H9 (cell line): Measurements from ENCODE around the gene WDSUB1. TPM values are rescaled to one million over a fixed set of nuclear protein-coding genes. Genes with fewer than 3 reads are reported as not detected.

Experiments
- DNase-seq: peaks from one replicate; pipeline ENCODE4 v3.0.0-alpha.2; 2017
- H2AFZ ChIP-seq: one replicate; pipeline ENCODE4 v1.6.1; 2013; ENCODE audit warnings: mild to moderate bottlenecking, low read length, control low read depth, moderate library complexity
- H2AK5ac ChIP-seq: 2 replicates; pipeline ENCODE4 v1.6.1; 2013; ENCODE audit warnings: low read length, control low read depth, mixed read lengths; ENCODE audit not compliant: insufficient read length
- H2BK120ac ChIP-seq: one replicate; pipeline ENCODE4 v1.6.1; 2013; ENCODE audit warnings: low read depth, mild to moderate bottlenecking, low read length, control low read depth, inconsistent platforms; ENCODE audit not compliant: poor library complexity, severe bottlenecking
- H2BK12ac ChIP-seq: 2 replicates; pipeline ENCODE4 v1.6.1; 2013; ENCODE audit warnings: low read length, control low read depth, mixed read lengths, low read depth; ENCODE audit not compliant: insufficient read length
- H2BK15ac ChIP-seq: 2 replicates; pipeline ENCODE4 v1.6.1; 2013; ENCODE audit warnings: low read depth, low read length, control low read depth
- H2BK20ac ChIP-seq: one replicate; pipeline ENCODE4 v1.6.1; 2013; ENCODE audit warnings: low read depth, mild to moderate bottlenecking, low read length, control low read depth, inconsistent platforms; ENCODE audit not compliant: poor library complexity, severe bottlenecking
- H2BK5ac ChIP-seq: 2 replicates; pipeline ENCODE4 v1.6.1; 2013; ENCODE audit warnings: low read length, control low read depth, mixed read lengths; ENCODE audit not compliant: insufficient read length
- H3K14ac ChIP-seq: 2 replicates; pipeline ENCODE4 v1.6.1; 2013; ENCODE audit warnings: low read length, control low read depth; ENCODE audit not compliant: insufficient read depth
- H3K18ac ChIP-seq: 2 replicates; pipeline ENCODE4 v1.6.1; 2013; ENCODE audit warnings: low read depth, mild to moderate bottlenecking, mixed read lengths, low read length, control low read depth; ENCODE audit not compliant: insufficient read length
- H3K23ac ChIP-seq: 2 replicates; pipeline ENCODE4 v1.6.1; 2013; ENCODE audit warnings: low read length, control low read depth, mixed read lengths, low read depth; ENCODE audit not compliant: insufficient read length
- H3K23me2 ChIP-seq: 2 replicates; pipeline ENCODE4 v1.6.1; 2013; ENCODE audit warnings: low read depth, mild to moderate bottlenecking, mixed read lengths, low read length, control low read depth; ENCODE audit not compliant: insufficient read length, poor library complexity, severe bottlenecking
- H3K27ac ChIP-seq: 2 replicates; pipeline ENCODE4 v1.5.1; 2013; ENCODE audit warnings: low read length, control low read depth, mixed read lengths, low read depth; ENCODE audit not compliant: insufficient read length
- H3K27me3 ChIP-seq: 2 replicates; pipeline ENCODE4 v1.6.1; 2013; ENCODE audit warnings: low read length, control low read depth, inconsistent platforms; ENCODE audit not compliant: insufficient read depth
- H3K4ac ChIP-seq: 2 replicates; pipeline ENCODE4 v1.6.1; 2013; ENCODE audit warnings: low read depth, mild to moderate bottlenecking, control low read depth, inconsistent platforms, low read length, moderate library complexity
- H3K4me1 ChIP-seq: 2 replicates; pipeline ENCODE4 v1.6.1; 2013; ENCODE audit warnings: low read length, control low read depth, inconsistent platforms; ENCODE audit not compliant: insufficient read depth
- H3K4me2 ChIP-seq: 2 replicates; pipeline ENCODE4 v1.6.1; 2013; ENCODE audit warnings: low read length, control low read depth, mixed read lengths; ENCODE audit not compliant: insufficient read length, insufficient read depth
- H3K56ac ChIP-seq: 2 replicates; pipeline ENCODE4 v1.6.1; 2013; ENCODE audit warnings: low read depth, mild to moderate bottlenecking, mixed read lengths, low read length, control low read depth; ENCODE audit not compliant: insufficient read length
- H3K79me1 ChIP-seq: 2 replicates; pipeline ENCODE4 v1.6.1; 2013; ENCODE audit warnings: low read depth, mild to moderate bottlenecking, moderate library complexity, low read length, control low read depth, inconsistent platforms; ENCODE audit not compliant: insufficient read depth, poor library complexity, severe bottlenecking
- H3K79me2 ChIP-seq: 2 replicates; pipeline ENCODE4 v1.6.1; 2013; ENCODE audit warnings: low read length, control low read depth, inconsistent platforms; ENCODE audit not compliant: insufficient read depth
- H3K9ac ChIP-seq: 2 replicates; pipeline ENCODE4 v1.6.1; 2013; ENCODE audit warnings: low read length, control low read depth, mixed read lengths; ENCODE audit not compliant: insufficient read length; ENCODE audit errors: extremely low read depth
- H3K9me3 ChIP-seq: one replicate; pipeline ENCODE4 v1.6.1; 2013; ENCODE audit warnings: low read depth, low read length, inconsistent platforms; ENCODE audit not compliant: control insufficient read depth
- H3T11ph ChIP-seq: one replicate; pipeline ENCODE4 v1.6.1; 2013; ENCODE audit warnings: mild to moderate bottlenecking, low read length, control low read depth, inconsistent platforms
- H4K20me1 ChIP-seq: one replicate; pipeline ENCODE4 v1.6.1; 2013; ENCODE audit not compliant: control insufficient read depth, insufficient read length, insufficient read depth
- H4K5ac ChIP-seq: 2 replicates; pipeline ENCODE4 v1.6.1; 2013; ENCODE audit warnings: low read depth, mild to moderate bottlenecking, mixed read lengths, low read length, control low read depth; ENCODE audit not compliant: insufficient read length
- H4K8ac ChIP-seq: replicated peaks from 2 replicates; pipeline ENCODE4 v1.6.1; 2013; ENCODE audit warnings: low read length, control low read depth, mixed read lengths, low read depth; ENCODE audit not compliant: insufficient read length
- H4K91ac ChIP-seq: 2 replicates; pipeline ENCODE4 v1.6.1; 2013; ENCODE audit warnings: low read depth, mild to moderate bottlenecking, moderate library complexity, mixed read lengths, low read length, control low read depth; ENCODE audit not compliant: insufficient read length
- H3K27ac Mint-ChIP-seq, 3 experiments: 2 replicates in 2 of 3; 3 replicates in 1 of 3; pipeline ENCODE4 v1.8.0; 2020 to 2021; ENCODE audit warnings: mixed read lengths in 3 of 3, mild to moderate bottlenecking in 1 of 3, moderate library complexity in 1 of 3
- H3K27me3 Mint-ChIP-seq: 2 replicates; pipeline ENCODE4 v1.8.0; 2021; ENCODE audit warnings: low read depth, mild to moderate bottlenecking, moderate library complexity, mixed read lengths
- H3K36me3 Mint-ChIP-seq, 3 experiments: 2 replicates in 2 of 3; 3 replicates in 1 of 3; pipeline ENCODE4 v1.8.0; 2020 to 2021; ENCODE audit warnings: low read depth in 3 of 3, mixed read lengths in 3 of 3; ENCODE audit not compliant: insufficient read depth in 1 of 3
- H3K4me1 Mint-ChIP-seq, 2 experiments: 2 replicates each; pipeline ENCODE4 v1.8.0; 2020; ENCODE audit warnings: mixed read lengths in 2 of 2
- H3K4me3 Mint-ChIP-seq, 2 experiments: 2 replicates in 1 of 2; 3 replicates in 1 of 2; pipeline ENCODE4 v1.8.0; 2020 to 2021; ENCODE audit warnings: mild to moderate bottlenecking in 2 of 2, mixed read lengths in 2 of 2, moderate library complexity in 1 of 2
- H3K9me3 Mint-ChIP-seq, 2 experiments: 2 replicates in 1 of 2; 3 replicates in 1 of 2; pipeline ENCODE4 v1.8.0; 2020; ENCODE audit warnings: mild to moderate bottlenecking in 2 of 2, mixed read lengths in 2 of 2, moderate library complexity in 1 of 2
- WGBS: extraction: QIAGEN DNeasy Blood & Tissue Kit; methylation state at CpG from one replicate; pipeline ENCODE4 v1.1.7; 2013; ENCODE audit warnings: missing lambda C conversion rate, low lambda C conversion rate, mixed read lengths; ENCODE audit not compliant: insufficient read length; ENCODE audit errors: extremely low coverage; 5-methylcytosine and 5-hydroxymethylcytosine counted together
- total RNA-seq: library from RNA; stranded (reverse); gene quantifications from 2 replicates; pipeline ENCODE4 v1.2.1, GENCODE V29; 2021
- TF ChIP-seq, protein P1 (sequence below): fragments of 200-600 bp; sonication (generic); conservative IDR thresholded peaks from 3 replicates; pipeline ENCODE4 v1.8.0; 2021; ENCODE audit warnings: antibody characterized with exemption, mild to moderate bottlenecking

The WDSUB1 gene
- total RNA-seq, 1 experiment from 2014 or later: 5.5 TPM

DNA sequence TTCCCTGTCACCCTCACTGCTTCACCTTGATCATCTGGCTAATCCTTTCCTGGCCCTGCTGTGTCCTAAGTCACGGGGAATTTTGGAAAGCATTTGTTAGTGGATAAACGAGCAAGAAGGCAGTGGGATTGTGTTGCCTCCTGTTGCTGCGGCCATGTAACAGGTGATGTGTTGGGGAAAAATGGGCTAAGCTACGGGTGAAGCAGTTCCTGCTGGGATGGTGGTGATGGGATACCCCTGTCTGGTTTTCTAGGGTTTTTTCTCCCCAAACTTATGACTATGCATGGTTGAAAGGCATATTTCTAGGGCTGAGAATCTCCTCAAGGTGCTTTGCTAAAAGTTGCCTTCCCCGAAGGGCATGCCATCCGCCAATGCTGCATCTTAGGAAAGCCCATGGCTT lies 68.1 kb downstream of the WDSUB1 start:
- Histone ChIP-seq H4K91ac (no peak overlapping the region), H3K27ac (no peak overlapping the region), H4K8ac (no peak overlapping the region), H3K27me3 (peaks cover 26% of the 10 kb centered on the region; the same call in 1 of the 2 replicates), H2BK15ac (no peak overlapping the region), H3K4me1 (no peaks in the 10 kb centered on the region), H3K56ac (no peak overlapping the region), H3K9ac (no peak overlapping the region), H3K18ac (no peak overlapping the region), H3K79me1 (no peaks in the 10 kb centered on the region), H2BK5ac (no peak overlapping the region), H2BK120ac (no peak overlapping the region), H3T11ph (no peak overlapping the region), H4K20me1 (no peaks in the 10 kb centered on the region), H4K5ac (no peak overlapping the region), H2BK20ac (no peak overlapping the region), H2BK12ac (no peak overlapping the region), H3K79me2 (no peaks in the 10 kb centered on the region), H2AK5ac (no peak overlapping the region), H3K4ac (no peak overlapping the region), H3K4me2 (no peak overlapping the region), H2AFZ (no peak overlapping the region), H3K9me3 (no peaks in the 10 kb centered on the region), H3K14ac (no peak overlapping the region), H3K23me2 (no peaks in the 10 kb centered on the region), H3K23ac (no peak overlapping the region)
- H3K27ac Mint-ChIP-seq: no peak overlapping the region
- no CpG with 5 or more reads among the region's 6 CpGs for WGBS
- H3K4me3 Mint-ChIP-seq: no peak overlapping the region
- no peak for DNase-seq
- no peaks in the 10 kb centered on the region for H3K4me1 Mint-ChIP-seq
- no peaks in the 10 kb centered on the region for H3K9me3 Mint-ChIP-seq
- TF ChIP-seq, protein P1, sequence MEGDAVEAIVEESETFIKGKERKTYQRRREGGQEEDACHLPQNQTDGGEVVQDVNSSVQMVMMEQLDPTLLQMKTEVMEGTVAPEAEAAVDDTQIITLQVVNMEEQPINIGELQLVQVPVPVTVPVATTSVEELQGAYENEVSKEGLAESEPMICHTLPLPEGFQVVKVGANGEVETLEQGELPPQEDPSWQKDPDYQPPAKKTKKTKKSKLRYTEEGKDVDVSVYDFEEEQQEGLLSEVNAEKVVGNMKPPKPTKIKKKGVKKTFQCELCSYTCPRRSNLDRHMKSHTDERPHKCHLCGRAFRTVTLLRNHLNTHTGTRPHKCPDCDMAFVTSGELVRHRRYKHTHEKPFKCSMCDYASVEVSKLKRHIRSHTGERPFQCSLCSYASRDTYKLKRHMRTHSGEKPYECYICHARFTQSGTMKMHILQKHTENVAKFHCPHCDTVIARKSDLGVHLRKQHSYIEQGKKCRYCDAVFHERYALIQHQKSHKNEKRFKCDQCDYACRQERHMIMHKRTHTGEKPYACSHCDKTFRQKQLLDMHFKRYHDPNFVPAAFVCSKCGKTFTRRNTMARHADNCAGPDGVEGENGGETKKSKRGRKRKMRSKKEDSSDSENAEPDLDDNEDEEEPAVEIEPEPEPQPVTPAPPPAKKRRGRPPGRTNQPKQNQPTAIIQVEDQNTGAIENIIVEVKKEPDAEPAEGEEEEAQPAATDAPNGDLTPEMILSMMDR: no peak
- peaks cover 0 to 3% (median 0%) of the 10 kb centered on the region in 3 experiments; a peak in 2 of 7 replicates for H3K36me3 Mint-ChIP-seq
- peaks cover 45% of the 10 kb centered on the region for H3K27me3 Mint-ChIP-seq
